ENCODE data around the gene SUFU. TPM values are rescaled to one million over a fixed set of nuclear protein-coding genes. Genes with fewer than 3 reads are reported as not detected.

Gene SUFU
- total RNA-seq, 1 donor from 2014 or later = 8.9 TPM

DNA sequence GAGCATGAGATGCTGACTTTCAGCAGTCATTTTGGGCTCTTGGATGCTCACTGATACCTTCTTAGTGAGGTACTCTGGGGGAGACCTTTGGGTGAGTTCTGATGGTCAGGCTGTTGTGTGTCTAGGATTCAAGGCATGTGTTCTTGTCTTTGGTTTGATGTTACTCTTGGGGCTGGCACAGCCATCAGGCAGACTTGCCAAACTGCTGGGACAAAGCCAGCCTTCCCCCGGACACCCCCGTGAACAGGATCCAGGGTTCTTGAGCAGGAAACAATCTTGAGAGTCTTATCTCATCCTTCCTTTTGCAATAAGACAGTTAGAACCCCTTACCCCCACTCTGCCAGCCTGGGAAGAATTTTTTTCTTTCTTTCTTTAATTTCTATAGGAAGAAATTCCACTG, 42.2 kb downstream of the SUFU start:
- Histone ChIP-seq H3K36me3 (ENCODE audit: control insufficient read depth, insufficient read depth, low read length) (no peaks in the 10 kb centered on the region), H3K27me3 (ENCODE audit: control insufficient read depth, insufficient read depth, low read length) (no peaks in the 10 kb centered on the region), H3K4me3 (ENCODE audit: low read depth, low read length) (no peak overlapping the region)
- DNase-seq (ENCODE audit: low read depth) = no peak
- no peak for TF ChIP-seq CTCF (IDR thresholded peaks at IDR 0.05; ENCODE audit: insufficient read depth, low read length, poor library complexity, severe bottlenecking)

- no peak for DNase-seq (ENCODE audit: low read depth)
- no peaks in the 10 kb centered on the region for H3K36me3 ChIP-seq (ENCODE audit: control insufficient read depth, insufficient read depth, low read length)
- H3K4me3 ChIP-seq (ENCODE audit: low read depth, low read length) = no peak overlapping the region
- no peak for TF ChIP-seq CTCF (IDR thresholded peaks at IDR 0.05; ENCODE audit: insufficient read depth, low read length, poor library complexity, severe bottlenecking)
- no peaks in the 10 kb centered on the region for H3K27me3 ChIP-seq (ENCODE audit: control insufficient read depth, insufficient read depth, low read length)
These were observed 43.0 kb downstream of the SUFU start for GRCh38 chr10:102546606-102547320.

DNA sequence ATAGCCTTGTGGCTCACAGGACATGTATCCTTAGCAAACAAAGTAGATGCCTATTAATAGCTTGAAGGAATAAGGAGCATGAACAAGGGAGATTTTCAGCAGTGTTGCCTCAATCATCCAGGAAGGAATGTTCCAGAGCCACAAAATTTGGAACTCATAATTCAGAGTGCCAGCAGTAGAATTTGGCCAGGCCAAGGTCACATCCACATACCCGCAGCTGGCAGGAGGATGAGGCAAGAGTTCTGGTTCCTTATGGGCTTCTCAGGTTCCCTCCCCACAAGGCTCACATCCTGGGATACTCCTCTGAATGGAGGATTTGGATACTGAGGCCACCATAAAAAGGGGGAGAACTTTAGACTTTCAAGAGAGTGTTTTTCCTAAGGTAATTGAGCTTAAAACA, 45.8 kb downstream of the SUFU start:
- no peaks in the 10 kb centered on the region for H3K36me3 ChIP-seq (ENCODE audit: control insufficient read depth, insufficient read depth, low read length)
- no peak overlapping the region for H3K4me3 ChIP-seq (ENCODE audit: low read depth, low read length)
- H3K27me3 ChIP-seq (ENCODE audit: control insufficient read depth, insufficient read depth, low read length) = no peaks in the 10 kb centered on the region
- no peak for DNase-seq (ENCODE audit: low read depth)
- TF ChIP-seq CTCF (IDR thresholded peaks at IDR 0.05; ENCODE audit: insufficient read depth, low read length, poor library complexity, severe bottlenecking) = no peak

- H3K27me3 ChIP-seq (ENCODE audit: control insufficient read depth, insufficient read depth, low read length) = no peaks in the 10 kb centered on the region
- no peaks in the 10 kb centered on the region for H3K36me3 ChIP-seq (ENCODE audit: control insufficient read depth, insufficient read depth, low read length)
- TF ChIP-seq CTCF (IDR thresholded peaks at IDR 0.05; ENCODE audit: insufficient read depth, low read length, poor library complexity, severe bottlenecking) = no peak
- no peak for DNase-seq (ENCODE audit: low read depth)
- H3K4me3 ChIP-seq (ENCODE audit: low read depth, low read length) = no peak overlapping the region
These were observed 47.0 kb downstream of the SUFU start for GRCh38 chr10:102550636-102551210.

DNA sequence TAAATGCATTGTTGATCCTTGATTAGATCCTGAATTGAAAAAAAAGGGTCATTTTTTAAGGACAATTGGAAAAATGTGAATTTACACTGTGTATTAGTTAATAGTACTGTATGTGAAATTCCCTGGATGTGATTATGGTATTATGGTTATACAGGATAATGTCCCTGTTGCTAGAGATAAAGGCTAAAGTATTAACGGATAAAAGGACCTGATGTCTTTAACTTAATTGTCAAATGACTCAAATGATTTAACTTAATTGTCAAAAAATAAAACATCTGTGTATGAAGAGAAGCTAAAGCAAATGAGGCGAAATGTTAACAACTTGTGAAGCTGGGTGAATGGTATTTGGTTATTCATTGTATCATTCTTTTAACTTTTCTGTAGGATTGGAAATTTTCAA, 48.8 kb downstream of the SUFU start:
- no peak for TF ChIP-seq CTCF (IDR thresholded peaks at IDR 0.05; ENCODE audit: insufficient read depth, low read length, poor library complexity, severe bottlenecking)
- no peak for DNase-seq (ENCODE audit: low read depth)
- Histone ChIP-seq H3K27me3 (ENCODE audit: control insufficient read depth, insufficient read depth, low read length) (no peaks in the 10 kb centered on the region), H3K36me3 (ENCODE audit: control insufficient read depth, insufficient read depth, low read length) (no peaks in the 10 kb centered on the region), H3K4me3 (ENCODE audit: low read depth, low read length) (no peak overlapping the region)

DNA sequence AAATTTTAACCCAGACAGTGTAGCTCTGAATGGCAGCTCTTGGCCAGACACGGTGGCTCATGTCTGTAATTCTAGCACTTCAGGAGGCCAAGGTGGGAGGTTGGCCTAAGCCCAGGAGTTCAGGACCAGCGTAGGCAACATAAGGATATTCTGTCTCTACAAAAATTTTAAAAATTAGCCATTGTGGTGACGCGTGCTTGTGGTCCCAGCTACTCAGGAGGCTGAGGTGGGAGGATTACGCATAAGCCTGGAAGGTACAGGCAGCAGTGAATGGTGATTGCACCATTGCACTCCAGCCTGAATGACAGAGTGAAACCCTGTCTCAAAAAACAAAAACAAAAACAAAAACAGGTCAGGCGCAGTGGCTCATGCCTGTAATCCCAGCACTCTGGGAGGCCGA, 50.0 kb downstream of the SUFU start:
- Histone ChIP-seq H3K36me3 (ENCODE audit: control insufficient read depth, insufficient read depth, low read length) (no peaks in the 10 kb centered on the region), H3K4me3 (ENCODE audit: low read depth, low read length) (no peak overlapping the region), H3K27me3 (ENCODE audit: control insufficient read depth, insufficient read depth, low read length) (no peaks in the 10 kb centered on the region)
- no peak for TF ChIP-seq CTCF (IDR thresholded peaks at IDR 0.05; ENCODE audit: insufficient read depth, low read length, poor library complexity, severe bottlenecking)
- no peak for DNase-seq (ENCODE audit: low read depth)

Data from kidney epithelial cell (primary cell).